DMS114 treated with DMSO at 0.1 percent for 48 hours (cell line): ENCODE results near the gene PRKACB.
"Not testable (repeated sequence)": the region's sequence is repeated elsewhere in the genome, so short reads cannot be mapped to it uniquely, and the experiment has no call there.

Source experiments
- DNase-seq: peaks from one replicate; lab custom pipeline; 2025; ENCODE audit not compliant: unreplicated experiment; lab: John Stamatoyannopoulos, UW

The PRKACB gene

DNA sequence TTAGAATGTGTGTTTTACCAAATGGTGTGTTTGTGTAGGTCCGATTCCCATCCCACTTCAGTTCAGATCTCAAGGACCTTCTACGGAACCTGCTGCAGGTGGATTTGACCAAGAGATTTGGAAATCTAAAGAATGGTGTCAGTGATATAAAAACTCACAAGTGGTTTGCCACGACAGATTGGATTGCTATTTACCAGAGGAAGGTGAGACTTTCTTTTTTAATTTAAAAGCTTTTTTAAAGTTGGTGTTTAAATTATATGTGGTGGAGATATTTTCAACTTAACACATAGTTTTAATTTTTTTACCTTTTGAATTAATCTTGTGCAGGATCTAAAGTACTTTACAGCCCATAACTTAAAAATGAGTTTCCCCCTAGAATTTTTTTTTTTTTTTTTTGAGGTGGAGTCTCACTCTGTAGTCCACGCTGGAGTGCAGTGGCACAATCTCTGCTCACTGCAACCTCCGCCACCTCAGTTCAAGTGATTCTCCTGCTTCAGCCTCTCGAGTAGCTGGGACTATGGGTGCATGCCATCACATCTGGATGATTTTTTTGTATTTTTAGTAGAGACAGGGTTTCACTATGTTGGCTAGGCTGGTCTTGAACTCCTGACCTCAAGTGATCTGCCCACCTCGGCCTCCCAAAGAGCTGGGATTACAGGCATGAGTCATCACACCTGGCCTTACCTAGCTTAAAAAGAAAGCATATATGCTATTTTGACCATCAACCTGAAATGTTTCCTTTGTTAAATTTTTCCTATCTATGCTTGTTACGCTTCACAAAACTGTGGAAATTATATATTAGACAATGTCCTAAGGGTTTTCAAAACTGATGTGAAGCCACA is 70.3 kb downstream of the PRKACB start:
- no peak for DNase-seq

DNA sequence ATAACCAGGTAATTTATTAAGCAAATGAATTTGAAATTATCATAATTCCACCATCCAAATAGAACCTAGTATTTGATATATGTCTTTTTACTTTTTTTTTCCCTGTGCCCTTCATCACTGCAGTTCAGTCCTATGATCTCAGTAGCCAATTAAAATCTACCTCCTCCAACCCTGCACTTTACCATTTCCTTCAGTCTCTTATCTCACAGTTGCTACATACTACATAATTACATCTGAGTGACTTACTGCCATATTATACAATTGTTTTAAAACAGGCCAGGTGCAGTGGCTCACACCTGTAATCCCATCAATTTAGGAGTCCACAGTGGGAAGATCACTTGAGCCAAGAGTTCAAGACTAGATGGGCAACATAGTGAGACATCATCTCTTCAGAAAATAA is 73.2 kb downstream of the PRKACB start:
- DNase-seq, result no peak

DNA sequence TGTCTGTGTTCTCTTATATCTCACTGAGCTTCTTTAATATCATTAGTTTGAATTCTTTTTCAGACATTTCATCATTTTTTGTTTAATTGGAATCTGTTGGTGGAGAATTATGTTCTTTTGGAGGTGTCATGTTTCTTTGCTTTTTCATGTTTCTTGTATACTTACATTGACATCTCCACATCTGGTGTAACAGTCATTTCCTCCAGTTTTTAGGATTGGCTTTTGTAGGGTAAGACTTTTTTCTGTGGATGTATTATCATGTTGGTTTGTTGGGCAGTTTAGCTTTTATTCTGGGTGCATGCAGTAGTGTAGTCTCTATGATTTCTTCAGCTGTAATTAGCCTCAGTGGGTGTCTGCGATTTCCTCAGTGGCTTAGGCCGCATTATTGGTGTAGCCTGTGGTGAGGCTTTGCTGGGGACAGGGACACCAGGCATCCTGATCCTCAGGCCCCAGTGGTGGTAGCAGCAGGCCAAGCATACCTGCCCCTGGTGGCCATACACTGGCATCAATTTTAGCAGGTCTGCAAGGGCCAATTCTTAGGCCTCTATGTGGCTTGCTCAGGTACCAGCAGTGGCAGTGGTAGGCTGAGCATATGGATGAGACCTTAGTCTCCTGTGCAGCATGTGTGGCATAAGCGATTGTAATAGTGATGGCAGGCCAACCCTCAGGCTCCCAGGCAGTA is 79.8 kb downstream of the PRKACB start:
- no peak for DNase-seq

DNA sequence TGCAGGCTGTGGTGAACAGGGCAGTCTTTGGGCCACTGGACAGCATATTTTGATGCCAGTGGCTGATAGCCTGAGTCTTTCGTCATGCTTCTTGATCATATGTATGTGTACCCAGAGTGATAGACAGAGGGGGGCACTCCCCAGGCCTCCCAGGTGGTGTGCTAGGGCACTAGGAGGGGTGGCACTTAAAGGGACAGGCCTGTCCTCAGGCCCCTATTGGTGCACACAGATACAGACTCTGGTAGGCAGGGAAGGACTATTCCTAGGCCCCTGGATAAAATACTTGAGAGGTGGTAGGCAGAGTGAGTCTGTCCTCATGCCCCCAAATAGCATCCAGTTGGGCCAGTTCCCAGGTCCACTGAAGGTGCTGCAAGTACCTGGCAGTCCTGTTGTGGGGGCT is 80.8 kb downstream of the PRKACB start:
- DNase-seq, result no peak

DNA sequence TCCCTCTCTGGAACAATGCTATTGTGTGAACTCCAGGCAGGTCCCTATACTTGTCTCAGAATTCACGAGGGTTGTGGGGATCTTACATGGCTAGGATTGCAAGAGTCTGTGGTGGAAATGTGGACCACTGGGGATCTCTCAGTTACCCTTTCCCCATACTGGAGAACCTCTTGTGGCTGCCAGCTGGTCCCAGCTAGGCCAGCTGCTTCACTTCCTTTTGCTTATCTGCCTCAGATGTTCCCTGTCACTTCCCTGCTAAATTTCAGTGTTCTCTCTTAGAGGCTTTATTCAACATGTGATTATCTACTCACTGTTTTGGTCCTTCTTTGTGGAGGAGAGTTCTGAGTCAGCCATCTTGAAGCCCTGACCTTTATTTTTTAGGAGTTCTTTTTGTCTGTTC is 81.6 kb downstream of the PRKACB start:
- no peak for DNase-seq

DNA sequence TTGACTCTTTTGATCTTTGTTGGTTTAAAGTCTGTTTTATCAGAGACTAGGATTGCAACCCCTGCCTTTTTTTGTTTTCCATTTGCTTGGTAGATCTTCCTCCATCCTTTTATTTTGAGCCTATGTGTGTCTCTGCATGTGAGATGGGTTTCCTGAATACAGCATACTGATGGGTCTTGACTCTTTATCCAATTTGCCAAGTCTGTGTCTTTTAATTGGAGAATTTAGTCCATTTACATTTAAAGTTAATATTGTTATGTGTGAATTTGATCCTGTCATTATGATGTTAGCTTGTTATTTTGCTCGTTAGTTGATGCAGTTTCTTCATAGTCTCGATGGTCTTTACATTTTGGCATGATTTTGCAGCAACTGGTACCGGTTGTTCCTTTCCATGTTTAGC is 88.6 kb downstream of the PRKACB start:
- DNase-seq, result not testable (repeated sequence)

DNA sequence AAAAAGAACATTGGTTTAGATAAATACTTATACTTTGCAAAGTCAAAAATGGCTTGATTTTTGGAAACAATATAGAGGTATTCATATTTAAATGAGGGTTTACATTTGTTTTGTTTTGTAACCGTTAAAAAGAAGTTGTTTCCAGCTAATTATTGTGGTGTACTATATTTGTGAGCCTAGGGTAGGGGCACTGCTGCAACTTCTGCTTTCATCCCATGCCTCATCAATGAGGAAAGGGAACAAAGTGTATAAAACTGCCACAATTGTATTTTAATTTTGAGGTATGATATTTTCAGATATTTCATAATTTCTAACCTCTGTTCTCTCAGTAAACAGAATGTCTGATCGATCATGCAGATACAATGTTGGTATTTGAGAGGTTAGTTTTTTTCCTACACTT is 92.2 kb downstream of the PRKACB start:
- DNase-seq, result no peak

DNA sequence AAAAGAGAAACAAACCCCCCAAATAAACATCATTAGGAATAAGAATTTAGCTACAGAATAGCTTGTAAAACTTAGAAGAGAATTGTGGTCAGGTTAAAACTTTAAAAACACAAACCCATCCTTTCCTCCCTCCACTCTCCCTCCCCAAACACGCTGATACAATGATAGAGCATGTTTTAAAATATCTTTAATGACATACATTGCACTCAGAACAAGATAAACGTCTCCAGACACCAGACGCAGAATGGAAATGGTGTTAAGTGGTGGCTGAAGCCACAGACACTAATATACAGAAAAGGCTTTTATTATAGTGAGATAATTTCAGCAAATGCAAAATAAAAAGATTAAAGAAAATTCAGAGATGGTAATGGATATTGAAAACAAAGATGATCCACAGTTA is 98.6 kb downstream of the PRKACB start:
- no peak for DNase-seq

DNA sequence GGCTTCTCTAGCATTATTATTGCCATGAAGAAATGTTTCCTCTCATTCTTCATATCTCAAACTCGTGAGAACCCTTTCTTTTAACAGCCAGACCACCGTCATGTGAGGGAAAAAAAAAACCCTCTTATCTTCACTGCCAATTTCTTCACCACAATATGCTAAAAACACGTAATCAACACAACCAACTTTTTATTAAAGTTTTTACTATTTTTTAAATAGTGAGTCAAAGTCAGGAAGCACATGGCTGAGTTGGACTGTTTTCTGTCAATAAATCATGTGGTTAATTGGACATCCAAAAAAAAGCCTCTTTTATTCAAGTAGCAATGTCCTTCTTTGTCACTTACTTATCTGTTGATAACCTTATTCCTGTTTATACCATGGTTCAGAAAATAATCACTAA is 101.5 kb downstream of the PRKACB start:
- DNase-seq, result no peak

DNA sequence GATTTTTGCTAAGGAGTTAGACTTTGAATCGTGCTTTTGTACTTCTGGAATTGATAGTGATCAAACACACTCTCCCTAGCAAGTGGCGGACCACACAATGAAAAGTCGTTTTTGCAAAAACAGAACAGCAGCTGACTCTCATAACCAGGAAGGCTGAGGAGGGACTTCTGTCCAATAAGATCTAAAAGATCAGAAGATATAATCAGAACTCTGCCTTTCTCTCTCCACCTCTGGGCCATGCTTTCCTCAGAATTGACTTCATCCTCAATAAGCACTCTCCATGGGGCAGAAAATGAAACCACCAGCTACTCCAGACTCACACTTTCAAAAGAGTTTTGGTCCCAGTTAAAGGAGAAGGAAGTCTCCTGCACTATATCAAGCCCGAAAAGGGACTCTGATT is 102.1 kb downstream of the PRKACB start:
- DNase-seq, result no peak

DNA sequence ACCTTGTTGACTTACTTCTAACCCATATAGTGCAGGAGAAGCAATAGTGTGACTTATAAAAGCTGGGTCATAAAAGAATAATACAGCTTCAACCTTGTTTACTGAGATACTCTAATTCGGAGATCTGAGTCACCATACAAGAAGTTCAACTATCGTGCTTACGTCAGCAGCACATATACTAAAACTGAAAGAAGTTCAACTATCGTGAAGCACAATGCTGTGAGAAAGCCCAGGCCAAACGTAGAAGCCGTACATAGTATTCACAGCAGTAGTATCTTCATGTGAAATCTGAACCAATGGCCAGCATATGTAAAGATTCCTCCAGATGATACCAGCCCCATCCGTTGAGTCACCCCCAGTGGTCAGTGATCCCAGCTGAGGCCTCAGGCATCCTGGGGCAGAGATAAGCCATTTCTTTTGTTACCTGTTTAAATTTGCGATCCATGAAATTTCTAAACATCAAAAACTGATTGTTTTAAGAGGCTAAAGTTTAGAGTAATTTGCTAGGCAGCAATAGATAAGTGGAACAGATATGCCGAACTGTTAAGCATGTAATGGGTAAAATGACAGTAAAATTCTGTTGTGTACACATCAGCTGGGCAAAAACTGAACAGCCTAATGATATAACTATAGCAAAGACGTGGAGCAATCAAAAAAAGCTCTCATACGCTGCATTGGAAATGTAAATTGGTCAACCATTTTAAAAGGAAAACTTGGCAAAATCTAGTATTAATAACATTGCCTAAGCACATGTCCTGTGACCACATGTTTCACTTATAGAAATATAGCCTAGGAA is 103.6 kb downstream of the PRKACB start:
- no peak for DNase-seq

DNA sequence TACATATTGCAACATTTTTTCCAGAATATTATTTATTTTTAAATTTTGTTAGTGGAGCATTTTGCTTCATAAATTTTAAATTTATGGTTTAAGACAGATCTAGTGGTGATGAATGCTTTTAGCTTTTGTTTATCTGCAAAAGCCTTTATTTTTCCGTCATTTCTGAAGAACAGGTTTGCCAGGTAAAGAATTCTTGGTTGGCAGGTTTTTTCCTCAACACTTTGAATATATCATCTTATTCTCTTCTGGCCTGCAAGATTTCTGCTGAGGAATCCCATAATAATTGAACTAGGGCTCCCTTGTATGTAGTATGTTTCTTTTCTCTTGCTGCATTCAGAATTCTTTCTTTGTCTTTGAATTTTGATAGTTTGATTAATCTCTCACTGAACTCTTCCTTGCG is 106.6 kb downstream of the PRKACB start:
- no peak for DNase-seq

DNA sequence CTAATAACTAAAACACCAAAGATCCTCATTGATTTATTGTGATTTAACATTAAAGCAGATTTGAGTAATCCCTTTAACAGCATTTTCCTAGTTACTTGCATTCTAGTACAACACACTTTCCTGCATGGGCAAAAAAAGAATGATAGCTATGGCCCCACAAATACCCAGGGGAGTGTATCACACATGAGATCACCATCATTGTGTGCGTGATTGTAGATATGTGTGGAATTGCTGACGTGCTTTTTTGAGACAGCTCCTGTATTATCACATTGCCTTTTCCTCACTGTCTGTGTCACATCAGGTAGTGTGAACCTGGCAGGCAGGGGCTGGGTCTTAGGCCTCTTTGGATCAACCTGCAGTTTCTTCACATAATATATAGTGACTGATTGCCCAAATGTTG is 109.0 kb downstream of the PRKACB start:
- no peak for DNase-seq

DNA sequence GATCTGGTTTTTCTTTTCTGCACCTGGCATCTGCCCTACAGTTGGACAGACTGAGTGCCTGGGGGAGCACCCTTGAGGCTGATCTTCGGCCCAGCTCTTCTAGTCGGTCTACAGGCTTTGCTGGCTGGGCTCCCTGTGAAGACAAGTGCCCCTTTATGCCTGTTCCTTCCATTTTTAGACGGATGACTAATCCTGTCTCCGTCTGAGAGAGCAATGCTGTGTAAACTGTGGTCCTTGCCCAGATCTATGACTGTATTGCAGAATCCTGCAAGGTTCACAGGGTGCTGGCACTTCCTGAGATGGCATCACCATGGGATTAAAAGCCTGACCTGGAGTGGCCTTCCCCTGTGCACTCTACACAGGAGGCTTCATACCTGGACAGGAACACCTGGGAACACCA is 109.8 kb downstream of the PRKACB start:
- no peak for DNase-seq

DNA sequence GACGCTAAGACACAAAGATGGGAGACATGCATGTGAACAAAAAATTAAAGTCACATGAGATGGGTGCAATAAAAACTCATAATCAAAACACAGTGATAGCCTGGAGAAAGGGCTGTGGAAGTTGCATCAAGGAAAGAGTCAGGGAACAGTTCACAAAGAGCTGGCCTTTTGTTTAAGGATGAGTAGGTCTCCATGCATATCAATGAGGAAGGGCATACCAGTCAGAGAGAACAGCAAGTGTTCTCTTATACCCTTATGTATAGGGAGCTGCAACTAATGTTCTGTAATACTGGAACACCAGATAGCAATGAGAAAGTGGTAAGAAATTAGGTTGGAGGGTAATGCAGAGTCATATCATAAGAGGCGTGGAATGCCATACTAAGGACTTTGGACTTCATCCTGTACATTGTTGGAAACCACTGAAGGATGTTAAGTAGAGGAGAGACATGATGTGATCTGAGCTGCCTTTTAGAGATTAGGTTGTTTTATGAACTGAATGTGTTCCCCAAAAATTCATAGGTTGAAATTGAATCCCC is 110.7 kb downstream of the PRKACB start:
- no peak for DNase-seq

DNA sequence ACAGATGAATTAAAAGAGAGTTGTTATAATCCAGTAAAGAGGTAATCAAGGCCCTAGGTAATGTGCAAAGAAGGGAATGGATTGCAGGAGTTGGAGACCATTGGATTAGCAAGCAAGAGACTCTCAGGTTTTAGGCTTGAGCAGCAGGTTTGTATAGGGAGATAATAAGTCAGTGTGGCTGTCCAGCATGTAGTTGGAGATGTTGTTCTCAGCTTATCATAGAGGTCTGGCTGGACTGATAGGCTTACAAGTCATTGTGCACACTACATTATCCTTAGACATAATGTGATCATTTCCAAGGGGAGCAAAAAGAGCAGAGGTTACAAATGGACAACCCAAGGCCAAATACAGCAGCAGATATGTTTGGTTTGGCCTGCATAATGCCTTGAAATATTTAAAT is 111.5 kb downstream of the PRKACB start:
- DNase-seq, result no peak

DNA sequence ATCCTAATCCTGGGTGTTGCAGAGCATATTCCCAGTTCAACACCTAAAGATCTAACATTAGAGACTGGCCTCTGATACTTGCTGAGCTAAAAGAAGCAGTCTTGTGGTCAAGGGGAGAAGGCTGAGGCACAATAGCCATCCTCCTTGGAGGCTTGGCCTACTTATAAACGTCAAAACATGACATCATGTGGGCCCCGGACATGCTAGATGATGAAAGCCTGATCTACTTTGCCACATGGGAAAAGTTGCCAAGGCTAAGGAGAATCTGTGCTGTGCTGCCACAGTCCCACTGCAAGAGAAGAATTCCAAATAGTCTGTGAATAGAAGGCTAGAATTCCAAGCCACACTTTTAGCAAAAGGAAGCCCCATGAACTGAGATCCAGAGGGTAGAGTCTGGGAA is 113.5 kb downstream of the PRKACB start:
- DNase-seq, result no peak

DNA sequence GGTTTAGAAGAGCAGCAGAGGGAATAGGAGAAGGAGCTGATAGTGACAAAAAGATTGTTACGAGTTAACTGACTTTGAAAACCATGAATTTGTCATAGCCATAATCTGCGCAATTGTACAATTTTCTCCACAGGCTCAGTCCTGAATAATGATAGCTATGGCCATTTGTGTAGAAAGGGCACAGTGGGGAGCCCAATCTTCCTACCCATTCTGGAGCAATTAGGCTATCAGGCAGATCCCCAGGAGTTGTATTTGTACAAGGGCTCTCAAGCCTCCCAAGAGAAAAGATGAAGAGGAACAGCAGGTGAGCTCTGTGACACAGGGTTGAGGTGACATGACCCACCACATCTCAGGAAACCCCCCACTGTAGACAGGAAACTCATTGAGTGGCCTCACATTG is 115.3 kb downstream of the PRKACB start:
- no peak for DNase-seq

DNA sequence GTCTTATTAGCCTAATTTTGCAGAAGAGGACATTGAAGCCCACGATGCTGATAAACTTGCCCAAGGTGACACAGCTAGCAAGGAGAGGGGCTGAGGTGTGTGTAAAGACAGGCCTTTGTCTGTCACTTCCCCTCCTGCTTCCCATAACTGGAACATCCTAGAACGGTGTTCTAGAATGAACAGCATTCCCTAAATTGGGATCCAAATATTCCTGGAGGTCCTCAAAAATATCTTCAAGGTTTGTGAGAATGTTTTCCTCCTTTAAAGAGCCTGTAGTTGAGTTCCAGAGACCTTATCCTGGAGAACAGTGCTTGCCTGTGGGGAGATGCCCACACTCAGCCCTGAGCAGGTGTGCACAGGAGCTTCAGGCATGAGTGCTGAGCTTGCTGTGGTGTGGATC is 115.9 kb downstream of the PRKACB start:
- no peak for DNase-seq

DNA sequence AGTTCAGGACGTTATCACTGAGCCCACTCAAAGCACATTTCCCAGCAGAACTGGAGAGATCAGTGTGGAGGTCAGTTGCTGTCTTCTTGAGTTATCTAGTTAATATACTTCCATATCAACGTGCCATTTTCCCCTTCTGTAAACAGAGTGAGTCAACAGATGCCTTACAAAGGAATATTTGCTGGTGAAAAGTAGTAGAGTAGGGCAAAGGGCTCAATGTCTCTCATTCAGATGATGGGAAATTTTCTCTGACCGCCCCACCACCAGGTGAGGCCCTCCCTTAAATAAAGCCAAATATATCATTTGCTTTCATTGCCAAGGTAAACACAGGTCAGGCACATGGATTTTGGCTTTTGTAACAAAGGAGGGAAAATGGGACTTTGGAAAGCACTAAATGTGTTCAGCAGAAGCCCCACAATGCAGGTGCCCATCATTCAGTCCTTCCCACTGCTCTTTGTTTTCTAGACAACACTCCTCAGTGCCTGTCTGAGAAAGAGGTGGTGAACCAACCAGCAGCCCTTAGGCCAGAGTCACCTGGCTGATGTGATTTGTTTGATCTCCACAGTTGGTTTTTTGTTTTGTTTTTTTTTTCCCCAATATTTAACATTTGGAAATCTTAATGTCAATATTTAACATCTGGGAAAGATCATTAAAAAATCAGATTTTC is 116.9 kb downstream of the PRKACB start:
- no peak for DNase-seq

DNA sequence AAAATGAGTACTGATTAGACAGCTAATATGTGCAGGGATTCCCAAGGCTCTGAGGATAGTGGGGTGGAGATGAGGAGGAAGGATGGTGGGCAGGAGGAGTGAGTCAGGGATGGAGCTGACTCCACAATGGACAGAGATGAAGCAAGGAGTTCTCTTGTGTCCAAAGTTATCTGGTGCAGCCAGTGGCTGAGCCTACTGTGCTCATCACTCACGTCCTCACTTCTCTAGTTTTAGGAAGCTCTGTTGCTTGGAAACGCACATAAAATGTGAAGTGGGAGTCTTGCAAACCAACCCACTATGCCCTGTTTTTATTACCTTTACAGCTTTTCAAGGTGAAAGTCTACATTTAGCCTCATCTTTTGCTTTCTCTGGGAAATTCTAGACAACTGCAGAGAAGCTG is 120.9 kb downstream of the PRKACB start:
- DNase-seq, result no peak
